Mesenchymal stem cell (in vitro differentiated cells and primary cell): Measurements from ENCODE around the gene GJD2.

Experiments used
- DNase-seq: peaks from one replicate; pipeline ENCODE4 v3.0.0-alpha.2; 2013
- H2AFZ ChIP-seq: one replicate; pipeline ENCODE4 v1.6.1; 2013; ENCODE audit warnings: low read depth, mild to moderate bottlenecking, control low read depth, inconsistent platforms, low read length, moderate library complexity
- H2AK5ac ChIP-seq: 2 replicates; pipeline ENCODE4 v1.6.1; 2013; ENCODE audit warnings: low read length, moderate library complexity, mild to moderate bottlenecking, inconsistent platforms; ENCODE audit not compliant: severe bottlenecking
- H2BK120ac ChIP-seq: one replicate; pipeline ENCODE4 v1.6.1; 2013; ENCODE audit warnings: low read depth, mild to moderate bottlenecking, inconsistent platforms, low read length, moderate library complexity
- H2BK12ac ChIP-seq, 2 experiments: one replicate each; pipeline ENCODE4 v1.6.1; 2013; ENCODE audit warnings: inconsistent platforms in 2 of 2, low read length in 2 of 2, mild to moderate bottlenecking in 2 of 2, moderate library complexity in 2 of 2, control low read depth in 1 of 2
- H2BK15ac ChIP-seq: one replicate; pipeline ENCODE4 v1.6.1; 2013; ENCODE audit warnings: mild to moderate bottlenecking, low read depth, inconsistent platforms; ENCODE audit not compliant: poor library complexity, severe bottlenecking
- H2BK5ac ChIP-seq: 2 replicates; pipeline ENCODE4 v1.6.1; 2013; ENCODE audit warnings: low read depth, mild to moderate bottlenecking, low read length, control low read depth, inconsistent platforms; ENCODE audit not compliant: poor library complexity, severe bottlenecking
- H3K14ac ChIP-seq, 2 experiments: one replicate each; pipeline ENCODE4 v1.6.1; 2013; ENCODE audit warnings: inconsistent platforms in 2 of 2, low read length in 2 of 2, control low read depth in 1 of 2, mild to moderate bottlenecking in 1 of 2, moderate library complexity in 1 of 2
- H3K18ac ChIP-seq, 2 experiments: one replicate each; pipeline ENCODE4 v1.6.1; 2013; ENCODE audit warnings: inconsistent platforms in 2 of 2, low read length in 2 of 2, control low read depth in 1 of 2, low read depth in 1 of 2, mild to moderate bottlenecking in 1 of 2
- H3K23ac ChIP-seq, 2 experiments: one replicate each; pipeline ENCODE4 v1.6.1; 2013; ENCODE audit warnings: inconsistent platforms in 2 of 2, low read length in 2 of 2, mild to moderate bottlenecking in 2 of 2, moderate library complexity in 2 of 2, control low read depth in 1 of 2
- H3K27ac ChIP-seq: 2 replicates; pipeline ENCODE4 v1.5.1; 2013; ENCODE audit warnings: mild to moderate bottlenecking, moderate library complexity, low read length, control low read depth, inconsistent platforms; ENCODE audit not compliant: poor library complexity, severe bottlenecking
- H3K27me3 ChIP-seq, 2 experiments: 2 replicates each; pipeline versions ENCODE4 v1.6.1 to v1.7.0; 2013; ENCODE audit warnings: low read length in 2 of 2, mild to moderate bottlenecking in 2 of 2, moderate library complexity in 2 of 2, control low read depth in 1 of 2, inconsistent platforms in 1 of 2; ENCODE audit not compliant: control insufficient read depth in 1 of 2, insufficient read depth in 1 of 2
- H3K36me3 ChIP-seq, 2 experiments: 2 replicates each; pipeline versions ENCODE4 v1.6.1 to v1.7.0; 2013; ENCODE audit warnings: low read length in 2 of 2, control low read depth in 1 of 2, inconsistent platforms in 1 of 2, low read depth in 1 of 2, mild to moderate bottlenecking in 1 of 2; ENCODE audit not compliant: insufficient read depth in 2 of 2, control insufficient read depth in 1 of 2
- H3K4ac ChIP-seq, 2 experiments: one replicate each; pipeline ENCODE4 v1.6.1; 2013; ENCODE audit warnings: inconsistent platforms in 2 of 2, low read length in 2 of 2, mild to moderate bottlenecking in 2 of 2, moderate library complexity in 2 of 2, control low read depth in 1 of 2, low read depth in 1 of 2
- H3K4me1 ChIP-seq: 2 replicates; pipeline ENCODE4 v1.6.1; 2013; ENCODE audit warnings: low read depth, low read length, control low read depth; ENCODE audit not compliant: control insufficient read depth, insufficient read depth
- H3K4me2 ChIP-seq: 2 replicates; pipeline ENCODE4 v1.6.1; 2013; ENCODE audit warnings: low read length, mild to moderate bottlenecking, inconsistent platforms; ENCODE audit not compliant: poor library complexity, severe bottlenecking
- H3K4me3 ChIP-seq, 2 experiments: 2 replicates each; pipeline versions ENCODE4 v1.5.1 to v1.7.0; 2013; ENCODE audit warnings: low read length in 2 of 2, mild to moderate bottlenecking in 2 of 2, control low read depth in 1 of 2, low read depth in 1 of 2; ENCODE audit not compliant: insufficient read depth in 1 of 2
- H3K79me1 ChIP-seq: replicated peaks from 2 replicates; pipeline ENCODE4 v1.6.1; 2013; ENCODE audit warnings: mild to moderate bottlenecking, control low read depth, low read length, inconsistent platforms; ENCODE audit not compliant: poor library complexity, severe bottlenecking
- H3K9ac ChIP-seq: 2 replicates; pipeline ENCODE4 v1.7.0; 2013; ENCODE audit warnings: mild to moderate bottlenecking, low read length, moderate library complexity
- H3K9me3 ChIP-seq: 2 replicates; pipeline ENCODE4 v1.7.0; 2013; ENCODE audit warnings: mild to moderate bottlenecking, low read length; ENCODE audit not compliant: control insufficient read depth
- H4K8ac ChIP-seq: one replicate; pipeline ENCODE4 v1.6.1; 2013; ENCODE audit warnings: inconsistent platforms, mild to moderate bottlenecking, low read length, moderate library complexity
- H4K91ac ChIP-seq: one replicate; pipeline ENCODE4 v1.6.1; 2013; ENCODE audit warnings: mild to moderate bottlenecking, low read length, inconsistent platforms
- WGBS: methylation state at CpG from one replicate; pipeline ENCODE4 v1.1.7; 2013; ENCODE audit warnings: mixed read lengths; 5-methylcytosine and 5-hydroxymethylcytosine counted together

GJD2 gene

GRCh38 chr15:34716111-34716510 is 38.7 kb downstream of the GJD2 start:
- no peak overlapping the region for H2AK5ac ChIP-seq
- no peaks in the 10 kb centered on the region for H3K9me3 ChIP-seq
- no peak overlapping the region for H2BK12ac ChIP-seq
- H3K27me3 ChIP-seq, result peaks cover 47 to 54% of the 10 kb centered on the region in 2 experiments
- 85% methylated on average over 9 of the region's 9 CpGs for WGBS
- DNase-seq, result no peak
- no peaks in the 10 kb centered on the region for H3K36me3 ChIP-seq
- H2AFZ ChIP-seq, result no peak overlapping the region
- H2BK120ac ChIP-seq, result no peak overlapping the region
- H3K4me3 ChIP-seq, result no peak overlapping the region
- no peak overlapping the region for H3K14ac ChIP-seq
- no peak overlapping the region for H2BK15ac ChIP-seq
- H3K9ac ChIP-seq, result no peak overlapping the region
- no peak overlapping the region for H3K23ac ChIP-seq
- H3K4ac ChIP-seq, result no peak overlapping the region
- no peak overlapping the region for H4K8ac ChIP-seq
- H3K4me1 ChIP-seq, result no peaks in the 10 kb centered on the region
- no peaks in the 10 kb centered on the region for H3K79me1 ChIP-seq
- no peak overlapping the region for H3K27ac ChIP-seq
- no peak overlapping the region for H3K4me2 ChIP-seq
- H4K91ac ChIP-seq, result no peak overlapping the region
- H2BK5ac ChIP-seq, result no peak overlapping the region
- no peak overlapping the region for H3K18ac ChIP-seq

GRCh38 chr15:34714476-34715121 is 40.2 kb downstream of the GJD2 start:
- no peak for DNase-seq
- H2AFZ ChIP-seq, result no peak overlapping the region
- H3K23ac ChIP-seq, result no peak overlapping the region
- H3K9me3 ChIP-seq, result no peaks in the 10 kb centered on the region
- H3K14ac ChIP-seq, result no peak overlapping the region
- no peak overlapping the region for H3K4ac ChIP-seq
- H3K18ac ChIP-seq, result no peak overlapping the region
- no peak overlapping the region for H4K8ac ChIP-seq
- H2BK120ac ChIP-seq, result no peak overlapping the region
- H3K27ac ChIP-seq, result no peak overlapping the region
- H3K4me3 ChIP-seq, result no peak overlapping the region
- no peak overlapping the region for H2AK5ac ChIP-seq
- H3K4me2 ChIP-seq, result no peak overlapping the region
- no peak overlapping the region for H3K9ac ChIP-seq
- H3K27me3 ChIP-seq, result peaks cover 41 to 42% of the 10 kb centered on the region in 2 experiments
- no peak overlapping the region for H4K91ac ChIP-seq
- H2BK12ac ChIP-seq, result no peak overlapping the region
- no peak overlapping the region for H2BK5ac ChIP-seq
- no peak overlapping the region for H2BK15ac ChIP-seq
- 87% methylated on average over 5 of the region's 5 CpGs for WGBS
- H3K36me3 ChIP-seq, result no peaks in the 10 kb centered on the region
- H3K79me1 ChIP-seq, result no peaks in the 10 kb centered on the region
- no peaks in the 10 kb centered on the region for H3K4me1 ChIP-seq

- DNase-seq, result no peak
- H2BK12ac ChIP-seq, result no peak overlapping the region
- H2BK5ac ChIP-seq, result no peak overlapping the region
- H3K4ac ChIP-seq, result no peak overlapping the region
- H3K9me3 ChIP-seq, result no peaks in the 10 kb centered on the region
- no peak overlapping the region for H3K18ac ChIP-seq
- no peak overlapping the region for H2AFZ ChIP-seq
- H2AK5ac ChIP-seq, result no peak overlapping the region
- H3K4me1 ChIP-seq, result no peaks in the 10 kb centered on the region
- no peak overlapping the region for H3K14ac ChIP-seq
- no peak overlapping the region for H4K91ac ChIP-seq
- H3K4me3 ChIP-seq, result no peak overlapping the region
- H3K9ac ChIP-seq, result no peak overlapping the region
- H3K36me3 ChIP-seq, result no peaks in the 10 kb centered on the region
- peaks cover 32 to 36% of the 10 kb centered on the region in 2 experiments for H3K27me3 ChIP-seq
- H4K8ac ChIP-seq, result no peak overlapping the region
- H2BK15ac ChIP-seq, result no peak overlapping the region
- 82% methylated on average over 1 of the region's 1 CpG for WGBS
- no peak overlapping the region for H3K4me2 ChIP-seq
- H3K79me1 ChIP-seq, result no peaks in the 10 kb centered on the region
- H3K23ac ChIP-seq, result no peak overlapping the region
- H2BK120ac ChIP-seq, result no peak overlapping the region
- no peak overlapping the region for H3K27ac ChIP-seq
Measured at GRCh38 chr15:34713635-34714034, 41.2 kb downstream of the GJD2 start.

GRCh38 chr15:34709866-34710265 is 44.9 kb downstream of the GJD2 start:
- Histone ChIP-seq H2BK5ac (no peak overlapping the region), H2AFZ (no peak overlapping the region), H4K8ac (no peak overlapping the region), H3K4me1 (no peaks in the 10 kb centered on the region), H3K9ac (no peak overlapping the region), H3K4ac (no peak overlapping the region), H3K14ac (no peak overlapping the region), H3K79me1 (no peaks in the 10 kb centered on the region), H2BK15ac (no peak overlapping the region), H3K18ac (no peak overlapping the region), H3K27me3 (peaks cover 38 to 40% of the 10 kb centered on the region in 2 experiments), H3K36me3 (no peaks in the 10 kb centered on the region), H3K4me2 (no peak overlapping the region), H3K27ac (no peak overlapping the region), H4K91ac (no peak overlapping the region), H3K4me3 (no peak overlapping the region), H3K23ac (no peak overlapping the region), H2BK12ac (no peak overlapping the region), H2AK5ac (no peak overlapping the region), H3K9me3 (no peaks in the 10 kb centered on the region), H2BK120ac (no peak overlapping the region)
- 65% methylated on average over 7 of the region's 7 CpGs for WGBS
- DNase-seq, result peak; percentile 1
